ENCODE results near the gene UCHL3. TPM values are rescaled to one million over a fixed set of nuclear protein-coding genes. Genes with fewer than 3 reads are reported as not detected.
A peak's percentile ranks its signal among the peaks of the same experiment; 100 is the strongest.

UCHL3 gene
- total and polyA plus RNA-seq, 2 of the 8 experiments (the other 6 are each of a cell fraction or from before 2014, with no cell fraction given) = 33.0 to 61.1 TPM

DNA sequence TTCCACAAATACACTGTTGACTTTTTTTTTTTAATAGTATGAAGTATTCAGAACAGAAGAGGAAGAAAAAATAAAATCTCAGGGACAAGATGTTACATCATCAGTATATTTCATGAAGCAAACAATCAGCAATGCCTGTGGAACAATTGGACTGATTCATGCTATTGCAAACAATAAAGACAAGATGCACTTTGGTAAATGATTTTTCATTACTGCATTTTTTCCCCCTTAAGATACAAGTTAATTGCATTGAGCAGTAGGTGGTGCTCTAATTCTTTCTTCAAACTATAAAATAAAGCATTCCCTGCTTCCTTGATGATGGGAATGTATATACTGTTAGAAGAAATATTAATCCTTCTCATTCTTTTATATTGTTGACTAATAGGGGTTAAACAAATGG lies 17.1 kb downstream of the UCHL3 start:
- POLR2A ChIA-PET (ENCODE audit: partially characterized antibody) = no interaction called here
- H3K23me2 ChIP-seq (ENCODE audit: low read depth, low read length) = no peaks in the 10 kb centered on the region
- H3K36me3 ChIP-seq (ENCODE audit: control insufficient read depth in 2 of 4, insufficient read depth in 4 of 4, low read length in 3 of 4) = peaks cover 0 to 23% (median 5%) of the 10 kb centered on the region in 4 experiments; a peak in 2 of 8 replicates
- DNase-seq (ENCODE audit: low read depth in 1 of 2, low spot score in 2 of 2) (no peak), FAIRE-seq (no peak)
- no peak overlapping the region for H2BK15ac ChIP-seq (ENCODE audit: low read length)
- no peak overlapping the region for H3K56ac ChIP-seq (replicated peaks; ENCODE audit: insufficient read length, low read depth, low read length)
- no peaks in the 10 kb centered on the region for H3K9me3 ChIP-seq (ENCODE audit: insufficient read depth in 2 of 2, low read depth in 1 of 2, low read length in 1 of 2)
- H3K23ac ChIP-seq (ENCODE audit: insufficient read length) = no peak overlapping the region
- CTCF ChIA-PET (ENCODE audit: partially characterized antibody) = no interaction called here
- no peaks in the 10 kb centered on the region for H3K4me1 ChIP-seq (replicated peaks in 1 of 4; ENCODE audit: control insufficient read depth in 3 of 4, insufficient read depth in 4 of 4, low read length in 3 of 4)
- no peak overlapping the region for H3K9ac ChIP-seq (replicated peaks in 1 of 4; ENCODE audit: extremely low read depth in 1 of 4, low read depth in 3 of 4, low read length in 3 of 4)
- no peak overlapping the region for H2AK5ac ChIP-seq (ENCODE audit: low read depth, low read length)
- H3K79me2 ChIP-seq (ENCODE audit: control insufficient read depth in 1 of 2, insufficient read depth in 2 of 2, low read length in 2 of 2) = no peaks in the 10 kb centered on the region
- no peak overlapping the region for H3K4ac ChIP-seq (replicated peaks; ENCODE audit: insufficient read length, low read depth, low read length)
- no peak overlapping the region for H3K27ac ChIP-seq (ENCODE audit: low read depth, low read length)
- H2BK120ac ChIP-seq (replicated peaks; ENCODE audit: low read depth, low read length) = no peak overlapping the region
- H3K4me2 ChIP-seq (ENCODE audit: insufficient read depth in 1 of 2, low read depth in 2 of 2, low read length in 2 of 2) = no peak overlapping the region
- H3K79me1 ChIP-seq (ENCODE audit: low read depth, low read length) = no peaks in the 10 kb centered on the region
- H4K20me1 ChIP-seq (replicated peaks in 1 of 2; ENCODE audit: control insufficient read depth in 1 of 2, insufficient read depth in 2 of 2, low read length in 2 of 2) = no peaks in the 10 kb centered on the region
- H4K5ac ChIP-seq (ENCODE audit: insufficient read length, low read depth, low read length) = no peak overlapping the region
- H3K27me3 ChIP-seq (replicated peaks in 1 of 4; ENCODE audit: control insufficient read depth in 3 of 4, extremely low read depth in 1 of 4, insufficient read depth in 3 of 4, low read length in 3 of 4) = no peaks in the 10 kb centered on the region
- H2BK12ac ChIP-seq (ENCODE audit: low read depth, low read length) = no peak overlapping the region
- no peak overlapping the region for H4K91ac ChIP-seq (replicated peaks; ENCODE audit: insufficient read length, low read length)
- no peak overlapping the region for H3K18ac ChIP-seq (ENCODE audit: extremely low read depth, low read length)
- H2BK20ac ChIP-seq (ENCODE audit: low read length) = no peak overlapping the region
- H3K14ac ChIP-seq (ENCODE audit: insufficient read length) = no peak overlapping the region
- H3K4me3 ChIP-seq (ENCODE audit: extremely low read depth in 1 of 4, insufficient read depth in 2 of 4, low read depth in 3 of 4, low read length in 4 of 4) = no peak overlapping the region
- H4K8ac ChIP-seq (ENCODE audit: extremely low read depth, insufficient read depth, low read length) = no peak overlapping the region
- H2BK5ac ChIP-seq (ENCODE audit: low read depth, low read length) = no peak overlapping the region
- H2AFZ ChIP-seq (ENCODE audit: low read length) = no peak overlapping the region
- TF ChIP-seq RAD21 (IDR thresholded peaks at IDR 0.05 in 1 of 2, conservative IDR thresholded peaks at IDR 0.05 in 1 of 2; ENCODE audit: low read depth in 2 of 2, low read length in 2 of 2) (peak in 1 of 2 experiments; percentile 47; a peak in 3 of 4 replicates), TEAD4 (IDR thresholded peaks at IDR 0.05; ENCODE audit: low read depth, low read length) (no peak)
- TF ChIP-seq, protein P1, sequence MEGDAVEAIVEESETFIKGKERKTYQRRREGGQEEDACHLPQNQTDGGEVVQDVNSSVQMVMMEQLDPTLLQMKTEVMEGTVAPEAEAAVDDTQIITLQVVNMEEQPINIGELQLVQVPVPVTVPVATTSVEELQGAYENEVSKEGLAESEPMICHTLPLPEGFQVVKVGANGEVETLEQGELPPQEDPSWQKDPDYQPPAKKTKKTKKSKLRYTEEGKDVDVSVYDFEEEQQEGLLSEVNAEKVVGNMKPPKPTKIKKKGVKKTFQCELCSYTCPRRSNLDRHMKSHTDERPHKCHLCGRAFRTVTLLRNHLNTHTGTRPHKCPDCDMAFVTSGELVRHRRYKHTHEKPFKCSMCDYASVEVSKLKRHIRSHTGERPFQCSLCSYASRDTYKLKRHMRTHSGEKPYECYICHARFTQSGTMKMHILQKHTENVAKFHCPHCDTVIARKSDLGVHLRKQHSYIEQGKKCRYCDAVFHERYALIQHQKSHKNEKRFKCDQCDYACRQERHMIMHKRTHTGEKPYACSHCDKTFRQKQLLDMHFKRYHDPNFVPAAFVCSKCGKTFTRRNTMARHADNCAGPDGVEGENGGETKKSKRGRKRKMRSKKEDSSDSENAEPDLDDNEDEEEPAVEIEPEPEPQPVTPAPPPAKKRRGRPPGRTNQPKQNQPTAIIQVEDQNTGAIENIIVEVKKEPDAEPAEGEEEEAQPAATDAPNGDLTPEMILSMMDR (IDR thresholded peaks at IDR 0.05; ENCODE audit: control extremely low read depth in 1 of 3, insufficient read depth in 1 of 3, low read depth in 1 of 3, low read length in 3 of 3) = peak in 1 of 3 experiments; percentile 31; a peak in 1 of 4 replicates

Data from H1 (cell line).